GM21528 (cell line): ENCODE measurements around the gene SLF1.
"Not testable (repeated sequence)": the region's sequence is repeated elsewhere in the genome, so short reads cannot be mapped to it uniquely, and the experiment has no call there.

Experiments
- ATAC-seq: cut with Tn5 transposase; IDR thresholded peaks from one replicate; pipeline ENCODE4 v1.9.1; 2021; ENCODE audit warnings: mild to moderate bottlenecking, moderate library complexity; ENCODE audit not compliant: unreplicated experiment, low FRiP score

The SLF1 gene

DNA sequence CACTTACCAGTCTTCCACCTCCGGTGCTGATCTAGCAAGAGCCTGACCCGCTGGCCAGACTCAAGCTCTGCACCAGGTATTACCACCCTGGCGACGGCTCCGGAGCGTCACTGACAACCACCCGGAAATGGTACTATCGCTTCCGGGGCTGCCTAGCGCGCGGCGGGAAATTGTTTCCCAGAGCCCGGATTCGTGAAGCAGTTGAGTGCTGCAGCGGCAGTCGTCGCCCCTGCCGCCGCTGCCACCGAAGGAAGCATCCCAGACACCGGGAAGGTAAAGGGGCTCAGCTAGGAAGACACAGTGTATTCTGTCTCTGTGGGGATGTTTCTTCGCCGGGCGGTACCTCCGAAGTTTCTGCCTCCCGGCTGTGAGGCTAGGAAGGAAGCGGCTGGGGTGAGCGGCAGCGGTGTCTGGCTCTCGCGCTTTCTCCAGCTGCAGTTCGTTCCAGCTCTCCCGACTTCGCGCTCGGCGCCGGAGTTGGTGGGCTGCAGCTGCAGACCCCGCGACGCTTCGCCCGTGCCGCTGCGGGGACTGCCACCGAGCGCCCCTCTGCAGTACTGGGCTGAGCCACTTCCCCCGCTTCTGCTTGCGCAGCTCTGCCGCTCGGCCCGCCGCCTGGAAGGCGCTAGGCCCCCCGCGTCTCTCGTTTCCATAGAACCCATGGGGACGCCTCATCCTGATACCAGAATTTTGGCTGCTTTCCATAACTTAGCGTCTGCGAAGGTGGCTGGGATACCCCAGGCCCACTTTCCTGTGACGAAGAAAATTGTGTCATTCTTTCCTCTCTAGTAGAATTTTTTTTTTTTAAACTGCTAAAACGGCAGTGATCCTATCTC lies at the start of gene SLF1, which contains the start of gene KIAA0825:
Gene SLF1, plus strand, starts transcription at position 177 of the 836 bp plus-strand sequence. CDS start 10,142 bp downstream, outside the sequence.
Gene KIAA0825, minus strand, starts transcription at position 112 of the 836 bp plus-strand sequence. CDS start 81,478 bp downstream, outside the sequence.
- ATAC-seq, result peak; percentile 98

- no peak for ATAC-seq
These were observed 47.1 kb upstream of the SLF1 start for GRCh38 chr5:94571415-94571814.

DNA sequence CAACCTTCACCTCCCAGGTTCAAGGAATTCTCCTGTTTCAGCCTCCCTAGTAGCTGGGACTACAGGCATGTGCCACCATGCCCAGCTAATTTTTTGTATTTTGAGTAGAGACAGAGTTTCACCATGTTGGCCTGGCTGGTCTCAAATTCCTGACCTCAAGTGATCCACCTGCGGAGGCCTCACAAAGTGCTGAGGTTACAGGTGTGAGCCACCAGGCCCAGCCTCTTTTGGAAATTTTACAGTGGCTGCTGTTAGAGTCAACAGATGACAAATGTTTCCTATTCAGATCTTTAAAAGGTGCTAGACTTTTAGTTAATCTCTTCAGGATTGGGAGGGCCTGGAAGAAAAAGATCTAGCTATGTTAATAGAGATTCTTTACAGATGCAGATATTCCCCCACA lies 45.1 kb upstream of the SLF1 start:
- ATAC-seq, result not testable (repeated sequence)

DNA sequence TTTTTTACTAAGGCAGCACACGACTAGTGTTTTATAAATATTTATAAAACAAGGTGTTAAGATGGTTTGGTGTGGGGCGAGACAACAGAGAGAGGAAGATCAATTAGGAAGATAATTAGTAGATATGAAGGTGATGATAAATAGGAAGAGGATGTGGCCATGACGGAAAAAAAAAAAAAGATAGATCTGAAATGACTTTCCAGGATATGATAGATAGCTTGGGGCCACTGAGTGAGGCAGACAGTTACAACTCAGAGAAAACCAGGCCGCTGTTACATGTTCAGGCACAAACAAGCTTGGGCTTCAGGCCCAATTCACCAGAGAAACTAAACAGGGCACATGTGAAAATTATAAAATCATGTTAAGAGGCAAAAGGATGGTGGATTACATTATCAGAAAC lies 43.3 kb upstream of the SLF1 start:
- ATAC-seq, result no peak

- ATAC-seq, result peak; percentile 86
These were observed 40.8 kb upstream of the SLF1 start for GRCh38 chr5:94577466-94578245.

DNA sequence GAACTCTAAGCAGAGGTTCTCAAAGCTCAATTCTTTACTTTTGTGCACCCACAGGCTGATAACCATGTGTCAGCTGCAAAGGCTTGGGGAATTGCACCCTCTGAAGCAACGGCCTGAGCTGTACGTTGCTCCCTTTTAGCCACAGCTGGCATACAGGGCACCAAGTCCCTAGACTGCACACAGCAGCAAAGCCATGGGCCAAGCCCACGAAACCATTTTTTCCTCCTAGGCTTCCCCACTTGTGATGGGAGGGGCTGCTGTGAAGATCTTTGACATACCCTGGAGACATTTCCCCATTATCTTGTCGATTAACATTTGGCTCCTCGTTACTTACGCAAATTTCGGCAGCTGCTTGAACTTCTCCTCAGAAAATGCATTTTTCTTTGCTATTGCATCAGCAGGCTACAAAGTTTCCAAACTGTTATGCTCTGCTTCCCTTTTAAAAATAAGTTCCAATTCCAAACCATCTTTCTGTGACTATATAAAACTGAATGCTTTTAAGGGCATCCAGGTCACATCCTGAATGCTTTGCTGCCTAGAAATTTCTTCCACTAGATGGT lies 23.1 kb upstream of the SLF1 start:
- ATAC-seq, result no peak

- ATAC-seq, result no peak
These were observed 4.9 kb upstream of the SLF1 start for GRCh38 chr5:94613583-94613982.

GRCh38 chr5:94614156-94614805 lies 4.2 kb upstream of the SLF1 start:
- ATAC-seq, result no peak

DNA sequence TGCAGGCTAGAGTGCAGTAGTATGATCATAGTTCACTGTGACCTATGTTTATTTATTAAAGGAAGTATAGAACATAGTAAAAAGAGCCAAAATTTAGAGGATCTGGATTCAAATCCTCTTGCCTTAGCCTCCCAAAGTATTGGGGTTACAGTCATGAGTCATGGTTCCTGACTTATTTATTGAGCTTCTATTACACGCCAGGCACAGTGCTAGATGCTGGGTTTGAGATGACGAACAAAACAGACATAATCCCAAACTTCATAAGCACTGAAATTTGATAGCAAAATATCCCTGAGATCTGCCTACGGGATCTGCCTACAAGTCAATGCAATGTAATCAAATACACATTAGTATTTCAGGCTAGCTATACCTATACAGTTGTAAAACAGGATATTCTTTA lies 2.6 kb upstream of the SLF1 start:
- no peak for ATAC-seq

DNA sequence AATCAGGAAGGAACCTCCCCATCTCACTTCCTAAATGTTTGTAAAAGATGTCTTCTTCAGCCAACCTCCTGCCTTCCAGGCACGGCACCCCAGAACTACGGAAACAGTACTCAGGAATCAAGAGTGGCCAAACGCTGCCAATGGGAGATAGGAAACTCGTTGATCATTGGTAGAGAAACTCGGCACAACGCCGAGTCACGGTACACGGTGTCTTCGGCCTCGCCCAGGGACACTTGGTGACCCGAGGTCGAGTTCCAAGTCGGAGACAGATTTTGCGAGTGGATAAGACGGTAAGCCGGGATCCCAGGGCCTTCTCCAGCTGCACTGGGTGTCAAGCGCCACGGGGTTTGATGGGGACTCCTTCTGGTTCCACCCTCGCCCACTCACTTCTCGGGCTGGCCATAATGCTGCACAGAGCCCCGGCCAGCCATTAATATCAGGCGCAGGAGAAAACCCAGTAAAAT lies 408 bp upstream of the SLF1 start:
- ATAC-seq, result peak; percentile 33

- no peak for ATAC-seq
These were observed 1.8 kb downstream of the SLF1 start for GRCh38 chr5:94620256-94620655.

DNA sequence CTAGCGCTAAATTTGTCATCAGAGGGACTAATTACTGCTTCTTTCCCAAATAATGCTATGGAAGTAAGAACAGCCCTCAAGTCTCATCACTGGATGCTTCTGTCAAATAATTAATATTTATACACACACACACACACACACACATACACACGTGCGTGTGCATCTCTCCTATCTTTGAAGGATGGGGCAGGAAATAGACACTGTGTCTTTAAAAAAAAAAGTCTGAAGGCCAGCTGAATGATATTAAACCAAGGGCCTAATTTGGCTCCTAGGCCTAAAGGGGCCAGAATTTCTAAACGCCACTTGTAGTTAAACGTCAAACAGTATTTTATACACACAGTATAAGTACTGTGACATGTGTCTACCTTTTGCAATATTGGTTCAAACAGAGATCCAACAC lies 3.3 kb downstream of the SLF1 start:
- no peak for ATAC-seq

GRCh38 chr5:94623011-94623410 lies 4.5 kb downstream of the SLF1 start:
- no peak for ATAC-seq

DNA sequence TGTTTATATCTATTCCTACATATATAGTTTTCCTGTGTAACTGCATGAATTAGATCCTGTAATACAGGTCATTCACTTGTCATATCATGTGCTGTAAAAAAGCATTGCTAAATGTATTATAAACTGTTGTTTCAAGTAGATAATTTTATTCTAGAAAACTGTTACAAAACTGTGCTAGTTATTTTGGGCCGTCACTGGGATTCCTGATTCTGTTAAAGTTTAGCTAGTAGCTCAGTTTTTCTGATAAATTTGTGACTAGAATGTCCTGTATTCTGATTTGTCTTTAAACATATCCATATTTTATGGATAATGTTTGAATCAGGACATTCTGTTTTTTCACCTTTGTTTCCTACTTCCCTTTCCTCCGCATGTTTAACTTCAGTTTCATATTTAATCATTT lies 5.4 kb downstream of the SLF1 start:
- ATAC-seq, result no peak

GRCh38 chr5:94627191-94627590 lies 8.7 kb downstream of the SLF1 start:
- no peak for ATAC-seq

GRCh38 chr5:94632024-94632423 lies 13.6 kb downstream of the SLF1 start:
- peak; percentile 97 for ATAC-seq

- no peak for ATAC-seq
These were observed 21.7 kb downstream of the SLF1 start for GRCh38 chr5:94640176-94640575.

DNA sequence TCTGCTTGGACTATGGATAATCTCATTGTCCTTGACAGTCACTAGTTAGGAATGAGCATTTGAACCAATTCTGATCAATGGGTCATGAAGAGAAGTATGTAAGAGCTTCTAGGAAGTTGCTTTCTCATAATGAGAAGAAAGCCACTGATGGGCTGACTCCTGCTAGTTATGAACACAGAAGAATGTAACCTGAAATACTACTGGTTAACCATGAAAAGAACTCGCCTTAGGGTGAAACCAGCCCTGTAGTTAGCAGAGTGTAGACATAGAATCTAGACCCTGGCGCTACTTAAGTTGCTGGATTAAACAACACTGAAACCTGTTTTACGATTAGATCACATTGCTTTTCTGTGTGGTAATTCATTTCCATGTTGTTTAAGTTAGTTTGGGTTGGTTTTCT lies 26.6 kb downstream of the SLF1 start:
- ATAC-seq, result no peak

GRCh38 chr5:94646758-94647157 lies 28.3 kb downstream of the SLF1 start:
- no peak for ATAC-seq

DNA sequence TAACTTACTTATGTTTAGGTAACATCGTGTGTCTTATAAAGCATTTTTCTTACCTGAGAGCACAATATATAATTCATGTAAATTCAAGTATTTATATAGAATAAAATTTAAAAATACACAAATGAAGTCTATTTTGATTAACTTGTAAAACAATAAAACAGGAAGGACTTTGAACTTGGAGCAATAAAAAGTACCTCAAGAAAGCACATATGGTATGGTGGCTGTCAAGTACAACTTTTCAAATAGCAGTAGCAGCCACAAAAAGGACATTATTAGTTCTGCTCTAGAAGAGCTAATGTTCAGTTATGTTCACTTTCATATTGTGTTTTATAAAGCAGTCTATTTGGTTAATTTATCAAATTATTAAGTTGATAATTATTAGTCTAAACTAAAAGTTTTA lies 31.4 kb downstream of the SLF1 start:
- no peak for ATAC-seq

- ATAC-seq, result no peak
These were observed 39.8 kb downstream of the SLF1 start for GRCh38 chr5:94658272-94658671.
